Measurements from ENCODE around the gene HRH3.
A peak's percentile ranks its signal among the peaks of the same experiment; 100 is the strongest.

The HRH3 gene

DNA sequence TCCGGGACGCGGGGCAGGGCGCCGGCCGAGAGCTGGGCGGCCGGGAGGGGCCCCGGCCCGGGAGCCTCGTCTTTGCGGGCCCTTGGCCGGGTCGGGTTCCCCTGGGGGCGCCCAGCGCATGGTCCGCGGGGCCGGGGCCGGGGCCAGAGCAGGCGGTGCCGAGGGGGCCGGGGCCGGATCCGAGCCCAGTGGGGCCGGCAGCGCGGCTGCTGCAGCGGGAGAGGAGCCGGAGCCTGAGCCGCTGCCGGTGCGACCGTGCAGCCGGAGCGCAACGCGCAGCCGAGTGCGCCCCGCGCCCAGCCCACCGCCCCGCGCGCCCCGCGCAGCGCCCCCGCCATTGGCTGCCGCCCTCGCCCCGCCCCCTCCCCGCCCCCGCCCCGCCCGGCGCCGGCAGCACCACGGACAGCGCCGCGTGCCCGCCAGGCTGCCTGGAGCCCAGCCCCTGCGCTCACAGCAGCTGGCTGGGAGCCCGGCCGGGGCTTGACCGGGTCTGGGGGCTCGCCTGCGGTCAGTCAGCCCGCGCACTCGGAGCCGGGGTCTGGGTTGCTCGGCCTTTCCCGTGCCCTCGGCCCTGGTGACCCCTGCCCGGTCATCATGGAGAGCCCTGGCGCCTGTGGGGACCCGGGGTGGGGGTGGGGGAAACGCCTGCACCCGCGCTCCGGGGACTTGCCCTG is at the start of gene HRH3:
Gene HRH3, minus strand, starts transcription at position 287 of the 674 bp plus-strand sequence. CDS start 308 bp downstream, outside the sequence.
- DNase-seq = peak; percentile 33 to 68

- no peak for DNase-seq
Observed at GRCh38 chr20:62269871-62270270, 49.8 kb upstream of the HRH3 start.

DNA sequence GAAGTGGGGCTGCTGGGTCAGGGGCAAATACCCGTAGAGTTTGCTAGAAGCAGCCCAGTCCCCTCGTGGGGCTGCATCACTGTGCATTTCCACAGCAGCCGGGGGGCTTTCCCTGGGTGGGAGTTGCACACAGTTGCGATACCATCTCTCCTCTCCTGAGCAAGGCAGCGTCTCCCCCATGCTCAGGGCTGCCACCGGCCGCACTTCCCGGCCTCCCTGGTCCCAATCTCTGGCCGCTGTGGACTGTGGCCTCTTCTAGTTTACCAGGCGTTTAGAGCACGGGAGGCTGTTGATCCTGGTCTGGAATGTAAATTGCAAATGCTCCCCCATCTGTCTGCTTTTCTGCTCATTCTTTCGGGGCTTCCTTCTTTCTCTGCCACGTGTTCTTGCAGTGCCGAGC is 49.3 kb upstream of the HRH3 start:
- DNase-seq = no peak

DNA sequence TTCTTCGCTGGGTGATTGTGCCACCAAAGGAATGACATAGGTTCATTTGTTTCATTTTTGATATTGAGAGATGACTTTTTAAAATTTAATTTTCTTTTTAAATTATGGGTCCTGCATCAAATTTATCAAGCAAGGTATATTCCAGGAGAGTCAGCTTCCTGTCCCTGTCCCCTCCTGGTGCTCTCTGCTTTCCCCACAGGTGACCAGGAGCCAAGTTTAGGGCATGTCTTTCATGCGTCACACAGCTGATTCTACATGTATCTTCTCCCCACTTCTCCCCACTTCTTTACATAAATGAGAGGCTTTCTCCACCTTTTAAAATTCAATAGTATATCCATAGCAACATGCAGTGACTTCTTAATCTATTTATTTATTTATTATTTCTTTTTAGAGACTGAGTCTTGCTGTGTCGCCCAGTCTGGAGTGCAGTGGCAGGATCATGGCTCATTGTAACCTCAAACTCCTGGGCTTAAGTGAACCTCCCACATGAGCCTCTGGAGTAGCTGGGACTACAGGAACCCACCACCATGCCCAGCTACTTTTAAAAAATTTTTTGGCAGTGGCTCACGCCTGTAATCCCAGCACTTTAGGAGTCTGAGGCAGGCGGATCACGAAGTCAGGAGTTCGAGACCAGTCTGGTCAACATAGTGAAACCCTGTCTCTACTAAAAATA is 48.3 kb upstream of the HRH3 start:
- DNase-seq = no peak

DNA sequence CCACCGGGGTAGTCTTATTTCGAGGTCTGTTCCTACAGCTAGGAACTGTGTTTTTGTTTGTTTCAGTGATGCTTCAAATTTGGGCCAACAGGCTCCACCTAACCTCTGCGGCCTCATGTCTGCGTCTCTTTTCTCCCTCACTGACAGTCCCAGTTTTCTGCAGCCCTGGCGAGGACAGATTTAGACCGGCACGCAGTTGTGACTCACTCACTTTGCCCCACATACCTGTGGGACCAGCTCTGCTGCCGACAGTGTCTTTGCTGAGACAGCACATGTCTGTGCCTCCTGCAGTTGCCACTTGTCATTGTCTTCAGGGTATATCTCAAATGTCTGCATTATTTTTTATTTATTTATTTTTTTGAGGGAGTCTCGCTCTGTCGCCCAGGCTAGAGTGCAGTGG is 47.5 kb upstream of the HRH3 start:
- no peak for DNase-seq

DNA sequence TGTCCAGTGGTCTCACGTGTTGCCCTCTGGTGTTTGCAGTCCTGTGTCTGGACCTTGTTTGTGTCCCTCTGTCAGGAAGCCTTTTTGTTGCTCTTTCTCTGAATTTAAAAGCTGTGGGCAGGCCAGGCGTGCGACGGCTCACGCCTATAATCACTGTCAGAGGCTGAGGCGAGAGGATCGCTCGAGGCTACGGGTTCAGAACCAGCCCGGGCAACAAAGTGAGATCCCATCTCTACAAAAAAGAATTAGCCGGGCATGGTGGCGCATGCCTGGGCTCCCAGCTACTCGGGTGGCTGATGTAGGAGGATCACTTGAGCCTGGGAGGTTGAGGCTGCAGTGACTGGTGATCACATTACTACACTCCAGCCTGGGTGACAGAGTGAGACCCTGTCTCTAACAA is 46.8 kb upstream of the HRH3 start:
- DNase-seq = no peak

DNA sequence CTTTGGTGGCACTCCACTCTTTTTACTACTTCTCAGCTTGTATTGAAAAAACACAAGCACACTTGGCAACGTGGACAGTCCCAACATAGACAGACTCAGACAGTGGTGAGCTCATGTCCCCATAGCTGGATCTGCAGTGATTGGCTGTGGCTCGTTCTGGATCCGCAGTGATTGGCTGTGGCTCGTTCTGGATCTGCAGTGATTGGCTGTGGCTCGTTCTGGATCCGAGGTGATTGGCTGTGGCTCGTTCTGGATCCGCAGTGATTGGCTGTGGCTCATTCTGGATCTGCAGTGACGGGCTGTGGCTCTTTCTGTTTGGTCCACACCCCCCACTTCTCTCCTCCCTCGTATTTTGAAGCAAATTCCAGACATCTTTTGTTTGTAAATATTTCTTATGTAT is 46.3 kb upstream of the HRH3 start:
- DNase-seq = no peak

GRCh38 chr20:62265365-62265764 is 45.3 kb upstream of the HRH3 start:
- DNase-seq = no peak

- no peak for DNase-seq
Observed at GRCh38 chr20:62263396-62263795, 43.3 kb upstream of the HRH3 start.

GRCh38 chr20:62262064-62262463 is 42.0 kb upstream of the HRH3 start:
- DNase-seq = no peak

DNA sequence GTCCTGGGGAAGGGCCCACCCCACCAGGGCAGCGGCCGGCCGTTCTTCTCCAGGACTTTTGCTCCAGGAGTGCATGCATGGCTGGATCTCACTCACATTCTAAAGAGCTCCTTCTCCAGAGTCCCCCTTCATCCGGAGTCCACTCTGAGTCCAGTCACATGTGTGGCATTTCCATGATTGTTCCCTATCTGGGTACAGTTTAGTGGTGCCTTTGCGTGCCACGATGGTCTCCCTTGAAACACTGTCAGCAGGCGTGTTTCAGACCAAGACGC is 39.2 kb upstream of the HRH3 start:
- no peak for DNase-seq

GRCh38 chr20:62258499-62259293 is 38.6 kb upstream of the HRH3 start:
- DNase-seq = no peak

- DNase-seq = no peak
Observed at GRCh38 chr20:62255976-62256375, 35.9 kb upstream of the HRH3 start.

- DNase-seq = no peak
Observed at GRCh38 chr20:62254021-62254724, 34.1 kb upstream of the HRH3 start.

- DNase-seq = no peak
Observed at GRCh38 chr20:62253398-62253797, 33.3 kb upstream of the HRH3 start.

- no peak for DNase-seq
Observed at GRCh38 chr20:62252342-62252966, 32.4 kb upstream of the HRH3 start.

- DNase-seq = no peak
Observed at GRCh38 chr20:62248890-62249560, 28.9 kb upstream of the HRH3 start.

- DNase-seq = no peak
Observed at GRCh38 chr20:62246872-62247652, 27.0 kb upstream of the HRH3 start.

GRCh38 chr20:62246431-62246830 is 26.4 kb upstream of the HRH3 start:
- DNase-seq = no peak

DNA sequence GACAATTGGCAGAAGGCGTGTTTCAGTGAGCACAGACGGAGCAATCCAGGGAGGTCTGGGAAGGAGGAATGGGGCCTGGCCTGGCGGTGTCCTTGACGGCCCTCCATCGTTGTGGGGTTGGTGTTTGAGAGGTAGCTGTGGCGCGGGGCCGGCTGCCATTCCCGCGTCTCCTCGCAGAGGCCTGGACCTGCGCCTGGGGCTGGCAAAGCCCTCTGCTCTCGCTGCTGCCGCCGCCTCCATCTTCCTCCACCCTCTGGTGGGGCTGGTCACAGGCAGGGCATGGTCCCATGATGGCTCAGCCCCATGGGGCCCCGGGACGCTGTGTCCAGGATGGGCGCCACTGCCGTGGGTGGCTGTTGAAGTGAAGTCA is 25.8 kb upstream of the HRH3 start:
- no peak for DNase-seq

DNA sequence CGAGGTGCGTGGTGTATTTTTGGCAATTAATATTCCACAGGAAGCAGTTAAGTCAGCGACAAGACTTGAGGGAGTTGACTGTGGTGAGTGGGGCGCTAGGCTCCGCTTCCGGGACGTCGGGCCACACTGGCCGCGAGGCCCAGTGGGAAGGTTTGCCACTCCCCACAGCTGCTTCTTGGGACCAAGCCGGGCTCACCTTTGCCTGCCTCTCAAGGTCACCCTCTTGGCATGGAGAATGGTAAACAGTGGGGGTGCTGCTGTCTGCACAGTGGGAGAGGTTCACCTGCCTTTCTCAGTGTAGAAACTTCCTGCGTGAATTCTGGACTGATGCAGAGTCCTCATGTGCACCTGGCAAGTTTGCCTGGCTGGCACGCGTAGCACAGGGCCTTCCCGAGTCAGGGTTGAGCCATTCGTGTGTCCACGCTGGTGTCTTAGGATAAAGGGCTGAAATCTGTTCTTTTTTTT is 24.6 kb upstream of the HRH3 start:
- DNase-seq = peak in 1 of 2 experiments; percentile 61
